Right kidney (tissue), 1 donor: Measurements from ENCODE around the gene GIN1.
"Not testable (repeated sequence)": the region's sequence is repeated elsewhere in the genome, so short reads cannot be mapped to it uniquely, and the experiment has no call there.

Experiments
- DNase-seq: peaks from one replicate; pipeline ENCODE4 v3.0.0-alpha.2; 2016

The GIN1 gene

GRCh38 chr5:103111468-103111867 lies 8.5 kb downstream of the GIN1 start:
- DNase-seq, result no peak

- DNase-seq, result no peak
Measured at GRCh38 chr5:103110403-103110802, 9.5 kb downstream of the GIN1 start.

DNA sequence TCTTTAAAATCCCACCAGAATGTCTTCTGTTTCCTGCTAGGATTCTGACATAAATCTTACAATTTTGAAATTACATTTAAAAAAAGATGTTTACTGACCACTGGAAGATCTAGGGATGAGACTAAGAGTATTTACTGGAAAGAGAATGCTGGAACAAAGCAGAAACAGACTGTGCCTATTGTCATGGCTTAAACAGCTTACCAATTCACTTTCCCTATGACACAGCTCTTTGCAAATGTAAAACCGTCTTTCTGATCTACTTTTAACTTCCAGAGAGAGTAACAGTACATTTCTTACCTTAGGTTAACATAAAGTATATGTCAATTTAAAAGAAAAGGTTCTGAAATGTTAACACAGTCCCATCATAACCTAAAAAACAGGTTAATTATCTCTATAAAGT lies 10.7 kb downstream of the GIN1 start:
- no peak for DNase-seq

GRCh38 chr5:103108086-103108485 lies 11.9 kb downstream of the GIN1 start:
- no peak for DNase-seq

DNA sequence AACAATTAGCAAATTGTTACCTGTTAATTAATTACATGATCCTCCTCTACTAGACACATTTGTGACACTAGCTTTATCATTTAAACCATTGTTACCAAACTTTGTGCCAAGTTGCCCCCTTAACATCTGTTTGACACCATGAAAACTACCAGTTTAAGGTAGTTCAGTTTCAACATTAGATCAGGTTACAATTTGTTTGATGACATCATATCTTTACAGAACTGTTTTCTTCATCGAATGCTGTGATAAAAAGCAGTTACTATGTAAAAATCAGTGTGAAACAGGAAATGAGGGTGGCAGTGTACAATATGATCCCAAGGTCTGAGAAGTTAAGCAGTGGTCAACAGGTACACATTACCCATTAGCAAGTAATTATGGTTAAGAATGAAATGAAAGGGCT lies 17.7 kb downstream of the GIN1 start:
- no peak for DNase-seq

DNA sequence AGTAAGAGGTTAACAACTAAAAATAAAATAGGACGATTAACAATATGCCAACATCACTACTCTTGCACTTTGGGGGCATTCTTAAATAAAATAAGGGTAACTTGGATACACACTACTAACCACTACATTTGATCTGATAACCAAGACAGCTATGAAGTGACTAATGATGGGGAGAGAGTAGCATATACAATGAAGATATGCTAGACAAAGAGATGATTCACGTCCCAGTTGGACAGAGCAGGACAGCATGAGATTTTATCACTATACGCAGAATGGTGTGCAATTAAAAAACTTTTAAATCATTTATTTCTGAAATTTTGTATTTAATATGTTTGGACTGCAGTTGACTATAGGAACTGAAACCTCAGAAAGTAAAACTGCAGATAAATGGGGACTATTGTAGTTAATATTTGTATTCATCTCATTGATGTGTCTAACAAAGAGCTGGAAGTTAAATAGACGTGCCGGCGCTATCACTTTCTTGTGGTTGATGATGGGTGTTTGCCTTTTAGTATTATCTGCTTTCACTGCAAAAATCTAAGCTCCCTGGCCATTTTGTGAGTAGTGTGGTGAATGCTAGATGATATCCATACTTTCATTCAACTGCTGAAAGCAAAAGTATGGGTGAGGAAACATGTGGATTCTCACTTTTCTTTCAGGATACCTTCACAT lies 18.7 kb downstream of the GIN1 start:
- no peak for DNase-seq

- no peak for DNase-seq
Measured at GRCh38 chr5:103098993-103099392, 20.9 kb downstream of the GIN1 start.

GRCh38 chr5:103094737-103095136 lies 25.2 kb downstream of the GIN1 start:
- no peak for DNase-seq

GRCh38 chr5:103093727-103094126 lies 26.2 kb downstream of the GIN1 start:
- no peak for DNase-seq

DNA sequence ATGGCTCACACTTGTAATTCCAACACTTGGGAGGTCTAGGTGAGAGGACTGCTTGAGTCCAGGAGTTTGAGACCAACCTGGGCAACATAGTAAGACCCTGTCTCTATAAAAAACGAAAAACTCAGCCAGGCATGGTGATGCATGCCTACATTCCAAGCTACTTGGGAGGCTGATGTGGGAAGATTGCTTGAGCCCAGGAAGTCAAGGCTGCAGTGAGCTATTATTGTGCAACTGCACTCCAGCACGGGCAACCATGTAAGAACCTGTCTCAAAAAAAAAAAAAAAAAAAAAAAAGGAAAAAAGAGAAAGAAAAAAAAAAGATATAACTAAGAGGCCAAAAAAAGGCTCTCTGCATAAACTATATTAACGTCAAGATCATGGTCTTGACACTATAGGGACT lies 27.3 kb downstream of the GIN1 start:
- DNase-seq, result no peak

GRCh38 chr5:103090791-103091190 lies 29.1 kb downstream of the GIN1 start:
- DNase-seq, result no peak

DNA sequence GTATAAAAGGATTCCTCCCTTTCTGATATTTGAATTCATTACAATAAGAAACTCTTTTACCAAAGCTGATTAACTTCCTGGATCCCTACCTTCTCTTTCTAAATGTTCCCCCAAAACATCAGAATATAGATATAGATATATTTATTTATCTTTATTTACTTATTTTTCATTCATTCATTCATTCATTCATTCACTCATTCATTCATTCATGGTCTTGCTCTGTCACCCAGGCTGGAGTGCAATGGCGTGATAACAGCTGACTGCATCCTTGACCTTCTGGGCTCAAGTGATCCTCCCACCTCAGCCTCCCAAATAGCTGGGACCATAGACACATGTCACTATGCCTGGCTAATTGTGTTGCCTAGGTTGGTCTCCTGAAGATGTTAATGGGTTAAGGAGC lies 30.7 kb downstream of the GIN1 start:
- DNase-seq, result no peak

DNA sequence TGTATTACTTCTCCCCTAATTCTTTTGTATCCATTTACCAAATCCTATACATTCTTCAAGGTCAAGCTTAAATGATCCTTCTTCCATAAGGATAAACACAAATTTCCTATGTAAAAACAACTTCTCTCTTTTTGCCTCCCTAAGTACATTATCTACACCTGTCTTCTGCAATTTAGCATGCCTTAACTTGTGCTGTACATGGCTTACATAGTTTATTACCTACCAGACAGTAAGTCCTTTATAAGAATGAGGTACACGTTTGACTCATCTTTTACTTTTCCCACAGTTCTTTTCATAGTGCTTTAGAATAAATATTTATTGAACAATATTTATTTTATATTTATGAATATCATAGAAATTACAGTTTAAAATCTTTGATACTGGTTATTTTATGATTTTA lies 33.4 kb downstream of the GIN1 start:
- DNase-seq, result no peak

DNA sequence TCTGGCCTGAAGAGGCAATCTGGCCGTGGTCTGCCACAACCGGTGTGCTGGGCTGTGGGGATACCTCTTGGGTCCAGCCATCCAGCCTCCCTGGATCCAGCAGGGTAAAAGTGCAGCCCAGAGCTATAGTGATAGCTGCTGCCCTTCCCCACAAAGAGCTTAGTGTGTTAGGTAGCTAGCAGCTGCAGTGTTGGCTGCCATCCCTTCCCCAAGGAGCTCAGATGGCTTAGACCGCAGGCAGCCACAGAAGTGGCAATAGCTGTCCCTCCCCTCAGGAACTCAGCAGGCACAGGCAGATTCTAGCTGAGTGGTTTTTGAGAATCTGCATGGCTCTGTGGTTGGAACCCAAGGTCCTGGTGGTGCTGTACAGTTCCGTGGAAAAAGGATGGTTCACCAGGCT lies 40.1 kb downstream of the GIN1 start:
- DNase-seq, result no peak

GRCh38 chr5:103075442-103075841 lies 44.5 kb downstream of the GIN1 start:
- DNase-seq, result no peak

DNA sequence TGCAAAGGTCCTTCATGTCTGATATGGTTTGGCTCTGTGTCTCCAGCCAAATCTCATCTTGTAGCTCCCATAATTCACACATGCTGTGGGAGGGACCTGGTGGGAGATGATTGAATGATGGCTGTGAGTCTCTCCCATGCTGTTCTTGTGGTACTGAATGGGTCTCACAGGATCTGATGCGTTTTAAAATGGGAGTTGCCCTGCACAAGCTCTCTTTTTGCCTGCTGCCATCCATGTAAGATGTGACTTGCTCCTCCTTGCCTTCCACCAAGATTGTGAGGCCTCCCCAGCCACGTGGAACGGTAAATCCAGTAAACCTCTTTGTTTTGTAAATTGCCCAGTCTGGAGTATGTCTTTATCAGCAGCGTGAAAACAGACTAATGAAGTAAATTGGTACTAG lies 46.4 kb downstream of the GIN1 start:
- not testable (repeated sequence) for DNase-seq

- no peak for DNase-seq
Measured at GRCh38 chr5:103066326-103066725, 53.6 kb downstream of the GIN1 start.

GRCh38 chr5:103060424-103060954 lies 59.4 kb downstream of the GIN1 start:
- DNase-seq, result no peak

DNA sequence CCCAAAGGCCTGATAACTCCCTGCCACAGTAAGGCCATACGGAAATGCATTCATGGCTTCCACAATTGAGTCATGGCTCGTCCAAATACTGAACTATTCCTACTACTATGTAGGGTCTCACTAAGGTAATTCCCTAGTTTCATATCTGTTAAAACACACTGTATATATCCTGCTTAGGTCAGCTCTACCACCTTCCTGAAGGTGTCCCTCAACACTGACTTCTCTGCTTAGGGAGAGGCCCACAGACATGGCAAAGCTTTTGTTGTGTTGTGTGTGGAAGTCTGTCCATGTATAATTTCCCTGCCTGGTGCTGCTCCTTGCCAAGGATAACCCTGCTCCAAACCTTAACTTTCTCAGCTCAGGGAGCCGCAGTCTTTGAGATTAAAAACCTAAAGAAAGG lies 60.4 kb downstream of the GIN1 start:
- DNase-seq, result no peak

GRCh38 chr5:103057208-103058130 lies 62.5 kb downstream of the GIN1 start:
- no peak for DNase-seq

- DNase-seq, result not testable (repeated sequence)
Measured at GRCh38 chr5:103046706-103047105, 73.2 kb downstream of the GIN1 start.

DNA sequence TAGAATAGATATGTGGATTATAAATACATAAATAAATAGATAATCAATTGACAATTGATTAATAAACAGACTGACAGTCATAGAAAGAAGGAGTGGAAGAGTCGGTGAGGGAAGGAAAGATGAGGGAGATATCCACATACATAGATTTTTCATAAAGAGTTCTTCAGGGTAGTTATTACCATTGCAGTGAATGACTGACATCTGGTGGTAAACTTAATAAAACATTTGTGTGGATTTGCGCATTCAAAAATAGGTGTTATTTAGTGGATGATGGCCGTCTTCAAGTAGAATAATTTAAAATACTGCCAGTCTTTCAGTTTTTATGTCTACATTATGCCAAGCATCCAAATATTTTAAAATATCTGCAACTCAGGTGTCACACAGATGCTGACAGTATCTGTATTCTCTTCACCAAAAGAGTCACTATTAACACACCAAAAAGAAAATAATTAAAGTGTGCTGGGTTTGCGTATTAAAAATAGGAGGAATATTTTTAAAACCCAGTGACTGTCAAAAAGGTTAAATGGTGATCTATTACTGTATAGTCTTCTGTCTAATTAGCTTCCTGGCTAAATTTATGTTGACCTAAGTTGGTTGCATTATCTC lies 78.8 kb downstream of the GIN1 start:
- DNase-seq, result no peak
